ENCODE data around the gene SYNGAP1. TPM values are rescaled to one million over a fixed set of nuclear protein-coding genes. Genes with fewer than 3 reads are reported as not detected.
"Not testable (repeated sequence)": the region's sequence is repeated elsewhere in the genome, so short reads cannot be mapped to it uniquely, and the experiment has no call there.

The SYNGAP1 gene
- total RNA-seq = 1 to 10 TPM; 3.3 to 8.6 (median 4.1) TPM

DNA sequence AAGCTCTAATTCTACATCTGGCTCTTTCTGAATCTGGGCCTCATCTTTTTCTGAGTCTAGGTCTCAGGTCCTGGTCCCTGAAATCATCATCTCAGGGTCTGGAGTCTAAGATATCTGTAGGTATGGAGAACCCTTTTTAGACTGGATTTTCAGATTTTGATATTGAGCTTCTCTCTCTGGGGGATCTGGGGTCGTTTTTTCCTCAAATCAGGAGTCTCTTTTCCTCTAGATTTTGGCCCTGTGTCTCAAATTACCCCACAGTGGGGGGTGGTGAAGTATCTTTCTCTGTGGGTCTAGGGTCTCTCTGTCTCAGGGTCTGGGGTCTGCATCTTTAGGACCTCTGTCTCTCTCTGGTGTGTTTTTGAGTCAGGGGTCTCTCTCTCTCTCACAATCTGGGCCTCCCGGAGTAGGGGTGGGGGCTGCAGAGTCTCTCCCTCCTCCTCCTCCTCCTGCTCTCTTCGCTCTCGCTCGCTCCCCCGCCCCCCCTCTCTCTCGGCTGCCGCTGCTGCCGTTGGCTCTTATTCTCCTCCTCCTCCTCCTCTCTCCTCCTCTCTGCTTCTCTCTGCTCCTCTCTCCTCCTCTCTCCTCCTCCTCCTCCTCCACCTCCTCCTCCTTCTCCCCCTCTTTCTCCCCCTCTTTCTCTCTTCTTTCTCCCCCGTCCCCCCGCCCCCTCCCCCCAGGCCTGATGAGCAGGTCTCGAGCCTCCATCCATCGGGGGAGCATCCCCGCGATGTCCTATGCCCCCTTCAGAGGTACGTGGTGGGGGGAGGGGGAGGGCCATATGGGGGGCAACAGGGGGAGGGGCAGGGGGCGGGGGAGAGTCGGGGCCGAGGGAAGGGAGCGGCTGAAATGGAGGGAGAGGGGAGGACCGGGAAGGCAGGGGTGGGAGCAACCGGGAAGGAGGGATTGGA lies at the start of gene SYNGAP1:
SYNGAP1 (plus strand) TSS at position 486 of the 911 bp plus-strand sequence; CDS start at position 686, 200 bp downstream.
- Histone ChIP-seq H3K4me3 (peak within 1 kb of the TSS; percentile 2 to 85 (median 38)), H3K9me3 (no peaks in the 10 kb centered on the region), H3K4me1 (peaks cover 37 to 69% (median 45%) of the 10 kb centered on the region in 3 donors), H3K36me3 (peaks cover 1 to 17% (median 14%) of the 10 kb centered on the region in 3 donors), H3K27ac (peak within 1 kb of the TSS; percentile 89 to 99 (median 96)), H3K27me3 (no peaks in the 10 kb centered on the region)
- DNase-seq = no peak
- 5 to 6% methylated on average over 13 to 14 of the region's 22 CpGs for WGBS, 2 donors
- TF ChIP-seq, protein P1, sequence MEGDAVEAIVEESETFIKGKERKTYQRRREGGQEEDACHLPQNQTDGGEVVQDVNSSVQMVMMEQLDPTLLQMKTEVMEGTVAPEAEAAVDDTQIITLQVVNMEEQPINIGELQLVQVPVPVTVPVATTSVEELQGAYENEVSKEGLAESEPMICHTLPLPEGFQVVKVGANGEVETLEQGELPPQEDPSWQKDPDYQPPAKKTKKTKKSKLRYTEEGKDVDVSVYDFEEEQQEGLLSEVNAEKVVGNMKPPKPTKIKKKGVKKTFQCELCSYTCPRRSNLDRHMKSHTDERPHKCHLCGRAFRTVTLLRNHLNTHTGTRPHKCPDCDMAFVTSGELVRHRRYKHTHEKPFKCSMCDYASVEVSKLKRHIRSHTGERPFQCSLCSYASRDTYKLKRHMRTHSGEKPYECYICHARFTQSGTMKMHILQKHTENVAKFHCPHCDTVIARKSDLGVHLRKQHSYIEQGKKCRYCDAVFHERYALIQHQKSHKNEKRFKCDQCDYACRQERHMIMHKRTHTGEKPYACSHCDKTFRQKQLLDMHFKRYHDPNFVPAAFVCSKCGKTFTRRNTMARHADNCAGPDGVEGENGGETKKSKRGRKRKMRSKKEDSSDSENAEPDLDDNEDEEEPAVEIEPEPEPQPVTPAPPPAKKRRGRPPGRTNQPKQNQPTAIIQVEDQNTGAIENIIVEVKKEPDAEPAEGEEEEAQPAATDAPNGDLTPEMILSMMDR (IDR thresholded peaks at IDR 0.05) = no peak
- TF ChIP-seq POLR2A (IDR thresholded peaks at IDR 0.05) = peak in 1 of 4 donors; percentile 28
- intact Hi-C loops (cut with DNase I) = loop anchor here (10.0 kb wide), 1 partner anchor 155 kb away; no protein-coding TSS in a partner anchor

DNA sequence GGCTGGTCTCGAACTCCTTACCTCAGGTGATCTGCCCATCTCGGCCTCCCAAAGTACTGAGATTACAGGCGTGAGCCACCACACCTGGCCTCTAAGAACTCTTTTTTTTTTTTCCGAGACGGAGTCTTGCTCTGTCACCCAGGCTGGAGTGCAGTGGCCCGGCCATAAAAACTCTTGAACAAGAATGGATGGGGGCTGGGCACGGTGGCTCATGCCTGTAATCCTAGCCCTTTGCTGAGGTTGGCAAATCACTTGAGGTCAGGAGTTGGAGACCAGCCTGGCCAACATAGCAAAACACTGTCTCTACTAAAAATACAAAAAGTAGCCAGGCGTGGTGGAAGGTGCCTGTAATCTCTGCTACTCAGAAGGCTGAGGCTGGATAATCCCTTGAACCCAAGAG lies 48.0 kb upstream of the SYNGAP1 start:
- H3K27me3 ChIP-seq; DNase-seq; H3K9me3 ChIP-seq; intact Hi-C loops (cut with DNase I); H3K36me3 ChIP-seq; H3K27ac ChIP-seq; H3K4me3 ChIP-seq: not testable (repeated sequence)
- peaks cover 18 to 34% (median 23%) of the 10 kb centered on the region in 3 donors for H3K4me1 ChIP-seq
- WGBS, 2 donors = 69 to 84% methylated on average over 4 to 6 of the region's 8 CpGs

GRCh38 chr6:33372526-33373123 lies 47.2 kb upstream of the SYNGAP1 start:
- H3K36me3 ChIP-seq = no peaks in the 10 kb centered on the region
- no peaks in the 10 kb centered on the region for H3K27me3 ChIP-seq
- H3K4me1 ChIP-seq = peaks cover 18 to 42% (median 23%) of the 10 kb centered on the region in 3 donors
- no peak for DNase-seq
- no peak overlapping the region for H3K4me3 ChIP-seq
- H3K27ac ChIP-seq = no peak overlapping the region
- intact Hi-C loops (cut with DNase I) = no loop called here
- TF ChIP-seq, protein P1 (IDR thresholded peaks at IDR 0.05) = no peak
- TF ChIP-seq POLR2A (IDR thresholded peaks at IDR 0.05) = no peak
- 54 to 60% methylated on average over 5 of the region's 5 CpGs for WGBS, 2 donors
- H3K9me3 ChIP-seq = no peaks in the 10 kb centered on the region

- TF ChIP-seq, protein P1 (IDR thresholded peaks at IDR 0.05) = no peak
- no peak for TF ChIP-seq POLR2A (IDR thresholded peaks at IDR 0.05)
These were observed 45.6 kb upstream of the SYNGAP1 start for GRCh38 chr6:33373960-33374910.

DNA sequence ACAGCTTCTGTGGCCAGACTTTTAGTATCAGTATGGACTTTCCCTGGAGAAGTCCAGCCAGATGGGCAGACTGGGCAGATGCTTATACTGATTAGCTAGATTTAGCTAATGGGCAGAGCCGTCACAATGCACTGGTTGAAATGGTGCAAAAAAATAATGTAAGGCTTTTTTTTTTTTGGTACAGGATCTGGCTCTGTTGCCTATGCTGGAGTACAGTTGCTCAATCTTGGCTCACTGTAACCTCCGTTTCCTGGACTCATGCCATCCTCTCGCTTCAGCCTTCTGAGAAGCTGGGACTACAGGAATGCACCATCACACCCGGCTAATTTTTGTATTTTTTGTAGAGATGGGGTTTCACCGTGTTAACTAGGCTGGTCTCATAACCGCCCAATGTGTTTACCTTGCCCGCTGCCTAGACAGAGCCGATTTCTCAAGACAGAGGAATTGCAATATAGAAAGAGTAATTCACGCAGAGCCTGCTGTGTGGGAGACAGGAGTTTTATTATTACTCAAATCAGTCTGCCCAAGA lies 44.7 kb upstream of the SYNGAP1 start:
- Histone ChIP-seq H3K9me3 (no peaks in the 10 kb centered on the region), H3K27me3 (no peaks in the 10 kb centered on the region), H3K36me3 (no peaks in the 10 kb centered on the region), H3K27ac (peak overlapping the region; percentile 70 to 93 (median 81)), H3K4me1 (peaks cover 18 to 51% (median 23%) of the 10 kb centered on the region in 3 donors), H3K4me3 (peak overlapping the region in 1 of 4 donors; percentile 34)
- no peak for DNase-seq
- no peak for TF ChIP-seq POLR2A (IDR thresholded peaks at IDR 0.05)
- TF ChIP-seq, protein P1 (IDR thresholded peaks at IDR 0.05) = no peak
- intact Hi-C loops (cut with DNase I) = no loop called here
- WGBS, 2 donors = 9 to 23% methylated on average over 9 of the region's 9 CpGs

More at GRCh38 chr6:33373960-33374910, 45.6 kb upstream of the SYNGAP1 start:
- WGBS, 2 donors = 53 to 60% methylated on average over 7 to 8 of the region's 8 CpGs
- no peak for DNase-seq
- no peaks in the 10 kb centered on the region for H3K9me3 ChIP-seq
- no peaks in the 10 kb centered on the region for H3K27me3 ChIP-seq
- peaks cover 18 to 42% (median 23%) of the 10 kb centered on the region in 3 donors for H3K4me1 ChIP-seq
- no peak overlapping the region for H3K4me3 ChIP-seq
- H3K36me3 ChIP-seq = no peaks in the 10 kb centered on the region
- intact Hi-C loops (cut with DNase I) = no loop called here
- H3K27ac ChIP-seq = peak overlapping the region; percentile 70 to 81 (median 78)
